H1 (cell line): ENCODE measurements around the gene APBB3. TPM values are rescaled to one million over a fixed set of nuclear protein-coding genes. Genes with fewer than 3 reads are reported as not detected.

Experiments
- CTCF ChIA-PET: fragments of 300-600 bp; sonication (Branson Sonifier 250); formaldehyde crosslinking; loops from one replicate; lab custom pipeline; 2021; ENCODE audit not compliant: partially characterized antibody; lab: Charles Lee
- POLR2A ChIA-PET: fragments of 300-600 bp; sonication (Branson Sonifier 250); formaldehyde crosslinking; loops from one replicate; lab custom pipeline; 2021; ENCODE audit warnings: inconsistent platforms; ENCODE audit not compliant: partially characterized antibody; lab: Charles Lee
- DNase-seq, 2 experiments: peaks; one replicate each; pipeline versions ENCODE4 v3.0.0 to v3.0.0-alpha.2; 2010 to 2022; ENCODE audit warnings: low spot score in 2 of 2, low read depth in 1 of 2, mixed read lengths in 1 of 2
- FAIRE-seq: peaks from 2 replicates; lab custom pipeline; 2011; peaks lifted over from hg19 to GRCh38; lab: Jason Lieb, UNC
- H2AFZ ChIP-seq: 2 replicates; pipeline ENCODE4 v1.8.1; 2012; ENCODE audit warnings: low read length, inconsistent platforms
- H2AK5ac ChIP-seq: 2 replicates; pipeline ENCODE4 v1.6.1; 2013; ENCODE audit warnings: low read depth, low read length
- H2BK120ac ChIP-seq: replicated peaks from 2 replicates; pipeline ENCODE3; 2013; ENCODE audit warnings: low read depth, low read length, inconsistent platforms
- H2BK12ac ChIP-seq: 2 replicates; pipeline ENCODE4 v1.6.1; 2013; ENCODE audit warnings: low read depth, low read length
- H2BK15ac ChIP-seq: 2 replicates; pipeline ENCODE4 v1.6.1; 2013; ENCODE audit warnings: low read length
- H2BK20ac ChIP-seq: 2 replicates; pipeline ENCODE4 v1.6.1; 2013; ENCODE audit warnings: low read length
- H2BK5ac ChIP-seq: 2 replicates; pipeline ENCODE4 v1.6.1; 2013; ENCODE audit warnings: low read depth, low read length
- H3K14ac ChIP-seq: 2 replicates; pipeline ENCODE4 v1.6.1; 2013; ENCODE audit warnings: inconsistent platforms; ENCODE audit not compliant: insufficient read length
- H3K18ac ChIP-seq: 2 replicates; pipeline ENCODE4 v1.6.1; 2013; ENCODE audit warnings: low read length; ENCODE audit errors: extremely low read depth
- H3K23ac ChIP-seq: 2 replicates; pipeline ENCODE4 v1.6.1; 2013; ENCODE audit warnings: inconsistent platforms; ENCODE audit not compliant: insufficient read length
- H3K23me2 ChIP-seq: 2 replicates; pipeline ENCODE4 v1.6.1; 2013; ENCODE audit warnings: low read depth, low read length
- H3K27ac ChIP-seq: 2 replicates; pipeline ENCODE4 v1.6.1; 2011; ENCODE audit warnings: low read depth, low read length, inconsistent platforms
- H3K27me3 ChIP-seq, 4 experiments: replicated peaks in 1 of 4; 1 replicate in 1 of 4; 2 replicates in 3 of 4; pipeline versions ENCODE4 v1.6.1 to v1.8.1; 2011 to 2013; ENCODE audit warnings: low read length in 3 of 4, mild to moderate bottlenecking in 3 of 4, inconsistent platforms in 2 of 4, mixed read lengths in 2 of 4, moderate library complexity in 1 of 4; ENCODE audit not compliant: control insufficient read depth in 3 of 4, insufficient read depth in 3 of 4; ENCODE audit errors: extremely low read depth in 1 of 4
- H3K36me3 ChIP-seq, 4 experiments: 2 replicates each; pipeline versions ENCODE4 v1.6.1 to v1.8.1; 2011 to 2013; ENCODE audit warnings: mild to moderate bottlenecking in 4 of 4, low read length in 3 of 4, moderate library complexity in 2 of 4, control low read depth in 1 of 4, inconsistent platforms in 1 of 4; ENCODE audit not compliant: insufficient read depth in 4 of 4, control insufficient read depth in 2 of 4
- H3K4ac ChIP-seq: replicated peaks from 2 replicates; pipeline ENCODE3; 2013; ENCODE audit warnings: low read length, low read depth, mixed read lengths, inconsistent platforms; ENCODE audit not compliant: insufficient read length
- H3K4me1 ChIP-seq, 4 experiments: replicated peaks in 1 of 4; 1 replicate in 1 of 4; 2 replicates in 3 of 4; pipeline versions ENCODE4 v1.6.1 to v1.8.1; 2011 to 2013; ENCODE audit warnings: low read length in 3 of 4, inconsistent platforms in 2 of 4, mixed read lengths in 1 of 4; ENCODE audit not compliant: insufficient read depth in 4 of 4, control insufficient read depth in 3 of 4
- H3K4me2 ChIP-seq, 2 experiments: 2 replicates each; pipeline versions ENCODE4 v1.6.1 to v1.8.1; 2011 to 2013; ENCODE audit warnings: low read depth in 2 of 2, low read length in 2 of 2, control low read depth in 1 of 2, inconsistent platforms in 1 of 2, mild to moderate bottlenecking in 1 of 2; ENCODE audit not compliant: insufficient read depth in 1 of 2
- H3K4me3 ChIP-seq, 4 experiments: fragments of 200-600, 300-600 bp in 1 of 4; sonication (generic), shearing (Covaris generic), sonication (Bioruptor Twin) in 1 of 4; 2 replicates each; pipeline versions ENCODE4 v1.5.1 to v1.8.1; 2011 to 2016; ENCODE audit warnings: low read length in 4 of 4, low read depth in 3 of 4, control low read depth in 2 of 4, inconsistent platforms in 2 of 4, mild to moderate bottlenecking in 2 of 4, mixed read lengths in 1 of 4, moderate library complexity in 1 of 4; ENCODE audit not compliant: insufficient read depth in 2 of 4; ENCODE audit errors: extremely low read depth in 1 of 4
- H3K56ac ChIP-seq: replicated peaks from 2 replicates; pipeline ENCODE3; 2013; ENCODE audit warnings: low read depth, mild to moderate bottlenecking, mixed read lengths, low read length, inconsistent platforms; ENCODE audit not compliant: insufficient read length
- H3K79me1 ChIP-seq: 2 replicates; pipeline ENCODE4 v1.6.1; 2013; ENCODE audit warnings: low read depth, low read length, control low read depth
- H3K79me2 ChIP-seq, 2 experiments: 2 replicates each; pipeline versions ENCODE4 v1.6.1 to v1.8.1; 2012 to 2013; ENCODE audit warnings: low read length in 2 of 2, mild to moderate bottlenecking in 2 of 2, inconsistent platforms in 1 of 2; ENCODE audit not compliant: insufficient read depth in 2 of 2, control insufficient read depth in 1 of 2
- H3K9ac ChIP-seq, 4 experiments: replicated peaks in 1 of 4; 1 replicate in 1 of 4; 2 replicates in 3 of 4; pipeline versions ENCODE4 v1.6.1 to v1.8.1; 2011 to 2013; ENCODE audit warnings: low read depth in 3 of 4, low read length in 3 of 4, control low read depth in 2 of 4, mild to moderate bottlenecking in 2 of 4, moderate library complexity in 2 of 4, inconsistent platforms in 1 of 4; ENCODE audit errors: extremely low read depth in 1 of 4
- H3K9me3 ChIP-seq, 2 experiments: 2 replicates each; pipeline versions ENCODE4 v1.6.1 to v1.8.1; 2012 to 2013; ENCODE audit warnings: mild to moderate bottlenecking in 2 of 2, moderate library complexity in 2 of 2, control low read depth in 1 of 2, inconsistent platforms in 1 of 2, low read depth in 1 of 2, low read length in 1 of 2, mixed read lengths in 1 of 2; ENCODE audit not compliant: insufficient read depth in 2 of 2
- H4K20me1 ChIP-seq, 2 experiments: replicated peaks in 1 of 2; 2 replicates each; pipeline versions ENCODE3 to v1.8.1; 2011 to 2013; ENCODE audit warnings: inconsistent platforms in 2 of 2, low read length in 2 of 2, mild to moderate bottlenecking in 1 of 2; ENCODE audit not compliant: insufficient read depth in 2 of 2, control insufficient read depth in 1 of 2
- H4K5ac ChIP-seq: 2 replicates; pipeline ENCODE4 v1.6.1; 2013; ENCODE audit warnings: low read length, low read depth, mixed read lengths, inconsistent platforms; ENCODE audit not compliant: insufficient read length
- H4K8ac ChIP-seq: 2 replicates; pipeline ENCODE4 v1.8.0; 2013; ENCODE audit warnings: mild to moderate bottlenecking, moderate library complexity, low read length, inconsistent platforms; ENCODE audit not compliant: insufficient read depth; ENCODE audit errors: extremely low read depth
- H4K91ac ChIP-seq: replicated peaks from 2 replicates; pipeline ENCODE3; 2013; ENCODE audit warnings: low read length, mixed read lengths, inconsistent platforms; ENCODE audit not compliant: insufficient read length
- ASH2L ChIP-seq: fragments of 200-600, 300-600 bp; sonication (generic); IDR thresholded peaks from one replicate; pipeline ENCODE4 v1.7.1; 2017; ENCODE audit warnings: low read length
- CREB1 ChIP-seq: IDR thresholded peaks from 2 replicates; pipeline ENCODE4 v1.6.1; 2012; ENCODE audit warnings: inconsistent platforms
- EP300 ChIP-seq, 2 experiments: IDR thresholded peaks; 1 replicate in 1 of 2; 2 replicates in 1 of 2; pipeline ENCODE4 v1.6.1; 2011 to 2012; ENCODE audit warnings: low read depth in 2 of 2, low read length in 2 of 2, mild to moderate bottlenecking in 2 of 2, borderline replicate concordance in 1 of 2, inconsistent platforms in 1 of 2, moderate library complexity in 1 of 2
- EZH2 ChIP-seq: fragments of 200-600 bp; sonication (generic); IDR thresholded peaks from 2 replicates; pipeline ENCODE4 v1.7.1; 2012; ENCODE audit warnings: low read depth, mild to moderate bottlenecking, moderate library complexity, low read length, inconsistent platforms; ENCODE audit not compliant: severe bottlenecking
- HDAC2 ChIP-seq, 2 experiments: fragments of 300-600 bp in 1 of 2; sonication (generic) in 1 of 2; IDR thresholded peaks; 2 replicates each; pipeline ENCODE4 v1.6.1; 2011 to 2012; ENCODE audit warnings: low read depth in 2 of 2, low read length in 2 of 2, mild to moderate bottlenecking in 2 of 2, moderate library complexity in 2 of 2, borderline replicate concordance in 1 of 2, inconsistent platforms in 1 of 2
- KDM1A ChIP-seq: fragments of 200-600, 300-600 bp; sonication (generic); IDR thresholded peaks from 2 replicates; pipeline ENCODE4 v1.7.1; 2016; ENCODE audit warnings: mild to moderate bottlenecking, low read length, borderline replicate concordance
- MAFK ChIP-seq: IDR thresholded peaks from 2 replicates; pipeline ENCODE4 v1.6.1; 2012; ENCODE audit warnings: low read depth, mild to moderate bottlenecking, improper control_type of control experiment, low read length
- SP4 ChIP-seq: IDR thresholded peaks from 2 replicates; pipeline ENCODE4 v1.6.1; 2012; ENCODE audit warnings: low read length, inconsistent platforms
- TAF1 ChIP-seq: IDR thresholded peaks from 2 replicates; pipeline ENCODE4 v1.6.1; 2011; ENCODE audit warnings: mild to moderate bottlenecking, low read depth, low read length
- WGBS, 2 experiments: shearing (Covaris generic) in 1 of 2; methylation state at CpG; one replicate each; pipeline versions ENCODE4 v1.1.6 to v1.1.7; 2013 to 2015; ENCODE audit warnings: low lambda C conversion rate in 2 of 2, mixed read lengths in 2 of 2, inconsistent platforms in 1 of 2, low coverage in 1 of 2, missing lambda C conversion rate in 1 of 2; ENCODE audit not compliant: insufficient replicate concordance in 2 of 2, insufficient coverage in 1 of 2, insufficient read length in 1 of 2; ENCODE audit errors: extremely low coverage in 1 of 2, missing lambda C conversion rate in 1 of 2; 5-methylcytosine and 5-hydroxymethylcytosine counted together
- polyA plus RNA-seq, 7 experiments: library from polyadenylated mRNA; depleted of rRNA in 3 of 7; stranded (reverse) in 5 of 7; unstranded in 2 of 7; fragments of >200 nt in 5 of 7; fragments of 200-250 nt in 2 of 7; gene quantifications; 1 replicate in 5 of 7; 2 replicates in 1 of 7; 4 replicates in 1 of 7; pipeline versions ENCODE4 v1.2.1 to v1.2.3, GENCODE V29; 2011 to 2013; ENCODE audit warnings: missing spikeins in 2 of 7, mixed read lengths in 2 of 7
- total RNA-seq: library from RNA; stranded (reverse); fragmentation: NEBNext Ultra II Directional; extraction: Animal tissue kit (Norgen Biotek cat#: 25700); gene quantifications from 2 replicates; pipeline ENCODE4 v1.2.1, GENCODE V29; 2021

Gene APBB3
- total and polyA plus RNA-seq, 2 of the 8 experiments (the other 6 are each of a cell fraction or from before 2014, with no cell fraction given) = 16.0 to 21.9 TPM

GRCh38 chr5:140509898-140510297, 54.5 kb downstream of the APBB3 start:
- Histone ChIP-seq H3K4ac (no peak overlapping the region), H2BK12ac (no peak overlapping the region), H2BK120ac (no peak overlapping the region), H3K14ac (no peak overlapping the region), H2AK5ac (no peak overlapping the region), H3K4me3 (no peak overlapping the region), H3K27me3 (no peaks in the 10 kb centered on the region), H2AFZ (no peak overlapping the region), H3K27ac (no peak overlapping the region), H3K18ac (no peak overlapping the region), H3K56ac (no peak overlapping the region), H4K91ac (no peak overlapping the region), H3K4me1 (no peaks in the 10 kb centered on the region), H2BK15ac (no peak overlapping the region), H3K36me3 (peaks cover 14 to 78% (median 57%) of the 10 kb centered on the region in 4 experiments), H3K23ac (no peak overlapping the region), H2BK5ac (no peak overlapping the region), H4K5ac (no peak overlapping the region), H2BK20ac (no peak overlapping the region), H3K4me2 (no peak overlapping the region), H3K79me1 (no peaks in the 10 kb centered on the region), H3K79me2 (no peaks in the 10 kb centered on the region), H3K9ac (no peak overlapping the region), H3K9me3 (no peaks in the 10 kb centered on the region), H4K20me1 (peaks cover 0 to 2% of the 10 kb centered on the region in 2 experiments), H4K8ac (no peak overlapping the region), H3K23me2 (no peaks in the 10 kb centered on the region)
- 95% methylated on average over 4 of the region's 4 CpGs; no CpG with 5 or more reads in 1 of the 2 experiments for WGBS, 2 experiments
- no peak for DNase-seq
- POLR2A ChIA-PET = interaction anchor here (1.1 kb wide), 1 partner anchor 21 kb away, joined by 3 read pairs; no protein-coding TSS in a partner anchor
- FAIRE-seq = no peak
- CTCF ChIA-PET = interaction anchor here (1.2 kb wide), 1 partner anchor 253 kb away, joined by 4 read pairs; no protein-coding TSS in a partner anchor
- TF ChIP-seq TAF1 (no peak), ASH2L (no peak), MAFK (no peak), HDAC2 (IDR thresholded peaks at IDR 0.05; ENCODE audit: borderline replicate concordance in 1 of 2, low read depth in 2 of 2, low read length in 2 of 2) (no peak), SP4 (no peak), KDM1A (no peak), EP300 (IDR thresholded peaks at IDR 0.05; ENCODE audit: borderline replicate concordance in 1 of 2, low read depth in 2 of 2, low read length in 2 of 2) (no peak), EZH2 (no peak), CREB1 (no peak)
